GM12872 (cell line): ENCODE results near the gene SCD5.

ENCODE experiments used
- TF ChIP-seq, protein P1 (sequence below): IDR thresholded peaks from 3 replicates; pipeline ENCODE4 v1.5.1; 2011; ENCODE audit warnings: low read depth, mild to moderate bottlenecking, low read length, moderate library complexity; ENCODE audit not compliant: insufficient read depth

The SCD5 gene

GRCh38 chr4:82782626-82783345, 15.8 kb downstream of the SCD5 start:
- TF ChIP-seq, protein P1, sequence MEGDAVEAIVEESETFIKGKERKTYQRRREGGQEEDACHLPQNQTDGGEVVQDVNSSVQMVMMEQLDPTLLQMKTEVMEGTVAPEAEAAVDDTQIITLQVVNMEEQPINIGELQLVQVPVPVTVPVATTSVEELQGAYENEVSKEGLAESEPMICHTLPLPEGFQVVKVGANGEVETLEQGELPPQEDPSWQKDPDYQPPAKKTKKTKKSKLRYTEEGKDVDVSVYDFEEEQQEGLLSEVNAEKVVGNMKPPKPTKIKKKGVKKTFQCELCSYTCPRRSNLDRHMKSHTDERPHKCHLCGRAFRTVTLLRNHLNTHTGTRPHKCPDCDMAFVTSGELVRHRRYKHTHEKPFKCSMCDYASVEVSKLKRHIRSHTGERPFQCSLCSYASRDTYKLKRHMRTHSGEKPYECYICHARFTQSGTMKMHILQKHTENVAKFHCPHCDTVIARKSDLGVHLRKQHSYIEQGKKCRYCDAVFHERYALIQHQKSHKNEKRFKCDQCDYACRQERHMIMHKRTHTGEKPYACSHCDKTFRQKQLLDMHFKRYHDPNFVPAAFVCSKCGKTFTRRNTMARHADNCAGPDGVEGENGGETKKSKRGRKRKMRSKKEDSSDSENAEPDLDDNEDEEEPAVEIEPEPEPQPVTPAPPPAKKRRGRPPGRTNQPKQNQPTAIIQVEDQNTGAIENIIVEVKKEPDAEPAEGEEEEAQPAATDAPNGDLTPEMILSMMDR, result no peak

DNA sequence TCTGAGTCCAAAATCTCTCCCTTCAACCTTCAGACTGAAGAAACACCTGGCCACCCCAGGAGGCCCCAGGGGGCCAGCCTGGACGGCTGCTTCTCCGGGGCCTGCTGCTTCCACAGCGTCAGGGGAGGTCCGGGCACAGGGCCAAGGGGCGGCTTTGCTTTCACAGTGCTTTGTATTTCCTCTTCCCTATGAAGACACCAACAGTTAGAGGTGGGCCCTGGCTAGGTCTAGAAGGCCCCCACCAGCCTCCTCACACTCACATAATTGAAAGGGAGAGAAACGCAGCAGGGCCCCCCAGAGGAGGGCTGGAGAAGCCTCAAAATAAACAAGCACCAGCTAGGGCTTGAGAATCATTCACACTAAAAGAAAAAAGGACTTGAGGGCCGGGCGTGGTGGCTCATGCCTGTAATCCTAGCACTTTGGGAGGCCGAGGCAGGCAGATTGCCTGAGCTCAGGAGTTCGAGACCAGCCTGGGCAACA, 17.8 kb downstream of the SCD5 start:
- TF ChIP-seq, protein P1, result no peak

GRCh38 chr4:82780170-82780751, 18.3 kb downstream of the SCD5 start:
- TF ChIP-seq, protein P1, result no peak

- TF ChIP-seq, protein P1, result no peak
Measured at GRCh38 chr4:82779032-82779431, 19.6 kb downstream of the SCD5 start.

- TF ChIP-seq, protein P1, result no peak
Measured at GRCh38 chr4:82777857-82778525, 20.6 kb downstream of the SCD5 start.

DNA sequence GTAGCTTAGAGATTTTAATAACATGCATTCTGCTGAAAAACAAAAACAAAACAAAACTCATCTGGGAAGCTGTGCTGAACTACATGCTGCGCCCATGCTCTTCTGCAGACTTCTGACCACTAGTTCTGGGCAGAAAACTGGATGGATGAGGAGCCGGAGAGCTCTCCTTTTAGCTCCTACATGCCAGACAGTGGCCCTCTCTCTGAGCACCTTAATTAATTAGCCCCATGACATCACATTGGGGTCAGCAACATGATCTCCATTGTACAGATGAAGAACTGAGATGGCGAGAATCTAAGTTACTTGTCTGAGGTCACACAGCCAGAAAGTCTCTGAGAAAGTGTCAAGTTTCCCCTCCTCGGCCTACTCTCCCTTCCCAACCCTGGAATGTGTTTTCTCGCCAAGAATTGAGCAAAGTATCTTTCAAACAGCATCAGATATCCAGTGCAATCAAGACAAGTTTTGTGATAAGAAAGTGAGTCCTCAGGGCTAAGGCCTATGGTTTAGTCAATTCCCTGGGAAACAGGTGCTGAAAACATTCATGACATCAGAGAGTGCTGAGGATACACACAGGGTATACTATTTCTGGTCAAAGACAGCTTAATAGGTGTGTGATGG, 21.6 kb downstream of the SCD5 start:
- TF ChIP-seq, protein P1, result no peak

DNA sequence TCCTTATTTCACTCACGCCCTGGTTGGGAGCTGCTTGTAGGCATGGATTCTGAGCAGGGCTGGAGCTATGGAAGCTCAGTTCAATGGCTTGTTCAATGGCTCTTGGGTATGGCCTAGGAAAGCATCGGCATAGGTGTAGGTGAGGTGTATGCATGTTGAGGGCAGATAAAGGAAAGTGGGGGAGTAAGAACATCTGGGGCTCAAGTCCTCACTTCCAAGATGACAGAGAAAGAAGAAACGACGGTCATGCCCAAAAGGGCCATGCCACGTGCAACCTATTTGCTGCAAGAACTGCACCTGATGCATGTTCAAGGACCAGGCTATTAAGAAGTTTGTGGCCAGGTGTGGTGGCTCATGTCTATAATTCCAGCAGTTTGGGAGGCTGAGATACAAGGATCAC, 23.4 kb downstream of the SCD5 start:
- TF ChIP-seq, protein P1, result no peak
